ENCODE results near the gene RTRAF. TPM values are rescaled to one million over a fixed set of nuclear protein-coding genes. Genes with fewer than 3 reads are reported as not detected.

Gene RTRAF
- polyA plus RNA-seq, 1 donor from 2014 or later: 119 TPM

DNA sequence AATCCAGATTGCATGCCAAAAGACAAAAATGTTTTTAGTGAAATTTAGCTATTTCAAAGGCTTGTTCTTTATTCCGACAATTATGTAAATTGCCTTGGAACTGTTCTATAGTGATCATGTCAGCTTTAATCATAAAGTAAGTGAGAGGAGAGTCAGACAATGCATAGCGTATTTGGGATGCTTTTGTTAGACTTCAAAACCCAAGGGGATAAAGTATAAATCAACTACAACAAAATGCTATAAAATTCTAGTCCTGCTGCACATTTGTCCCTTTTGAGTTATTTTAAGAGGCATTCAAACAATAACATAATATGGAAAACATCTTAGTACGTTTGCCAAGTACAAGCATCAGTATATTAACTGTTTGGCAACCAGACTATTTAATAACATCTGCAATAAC, 11.3 kb downstream of the RTRAF start:
- Histone ChIP-seq H3F3A (ENCODE audit: insufficient read depth, low read length, poor library complexity, severe bottlenecking) (no peaks in the 10 kb centered on the region), H3K4me2 (ENCODE audit: low read length) (no peak overlapping the region), H3K27ac (ENCODE audit: low read length) (no peak overlapping the region), H3K27me3 (ENCODE audit: insufficient read depth, low read depth, low read length) (no peaks in the 10 kb centered on the region), H2AFZ (ENCODE audit: low read depth, low read length) (no peak overlapping the region), H3K4me3 (ENCODE audit: low read length) (no peak overlapping the region), H3K36me3 (ENCODE audit: insufficient read depth, low read length) (peaks cover 8% of the 10 kb centered on the region), H4K20me1 (ENCODE audit: insufficient read depth) (no peaks in the 10 kb centered on the region), H3K9me3 (ENCODE audit: low read length) (no peaks in the 10 kb centered on the region), H3K9ac (ENCODE audit: low read length) (no peak overlapping the region), H3K9me2 (ENCODE audit: insufficient read depth, low read length) (no peaks in the 10 kb centered on the region), H3K79me2 (replicated peaks; ENCODE audit: insufficient read depth, low read length) (peaks cover 16% of the 10 kb centered on the region)
- TF ChIP-seq RAD21 (conservative IDR thresholded peaks at IDR 0.05) (no peak), MXI1 (conservative IDR thresholded peaks at IDR 0.05; ENCODE audit: poor library complexity, severe bottlenecking) (no peak), EP300 (conservative IDR thresholded peaks at IDR 0.05; ENCODE audit: poor library complexity, severe bottlenecking) (no peak), SMC3 (conservative IDR thresholded peaks at IDR 0.05; ENCODE audit: poor library complexity) (no peak), POLR2AphosphoS5 (IDR thresholded peaks at IDR 0.05) (no peak), TAF1 (IDR thresholded peaks at IDR 0.05; ENCODE audit: low read depth) (no peak), EZH2 (IDR thresholded peaks at IDR 0.05; ENCODE audit: borderline replicate concordance, insufficient read depth, low read length, poor library complexity, severe bottlenecking) (no peak)
- TF ChIP-seq, protein P1, sequence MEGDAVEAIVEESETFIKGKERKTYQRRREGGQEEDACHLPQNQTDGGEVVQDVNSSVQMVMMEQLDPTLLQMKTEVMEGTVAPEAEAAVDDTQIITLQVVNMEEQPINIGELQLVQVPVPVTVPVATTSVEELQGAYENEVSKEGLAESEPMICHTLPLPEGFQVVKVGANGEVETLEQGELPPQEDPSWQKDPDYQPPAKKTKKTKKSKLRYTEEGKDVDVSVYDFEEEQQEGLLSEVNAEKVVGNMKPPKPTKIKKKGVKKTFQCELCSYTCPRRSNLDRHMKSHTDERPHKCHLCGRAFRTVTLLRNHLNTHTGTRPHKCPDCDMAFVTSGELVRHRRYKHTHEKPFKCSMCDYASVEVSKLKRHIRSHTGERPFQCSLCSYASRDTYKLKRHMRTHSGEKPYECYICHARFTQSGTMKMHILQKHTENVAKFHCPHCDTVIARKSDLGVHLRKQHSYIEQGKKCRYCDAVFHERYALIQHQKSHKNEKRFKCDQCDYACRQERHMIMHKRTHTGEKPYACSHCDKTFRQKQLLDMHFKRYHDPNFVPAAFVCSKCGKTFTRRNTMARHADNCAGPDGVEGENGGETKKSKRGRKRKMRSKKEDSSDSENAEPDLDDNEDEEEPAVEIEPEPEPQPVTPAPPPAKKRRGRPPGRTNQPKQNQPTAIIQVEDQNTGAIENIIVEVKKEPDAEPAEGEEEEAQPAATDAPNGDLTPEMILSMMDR (IDR thresholded peaks at IDR 0.05; ENCODE audit: poor library complexity, severe bottlenecking): no peak
- TF ChIP-seq, protein P2, sequence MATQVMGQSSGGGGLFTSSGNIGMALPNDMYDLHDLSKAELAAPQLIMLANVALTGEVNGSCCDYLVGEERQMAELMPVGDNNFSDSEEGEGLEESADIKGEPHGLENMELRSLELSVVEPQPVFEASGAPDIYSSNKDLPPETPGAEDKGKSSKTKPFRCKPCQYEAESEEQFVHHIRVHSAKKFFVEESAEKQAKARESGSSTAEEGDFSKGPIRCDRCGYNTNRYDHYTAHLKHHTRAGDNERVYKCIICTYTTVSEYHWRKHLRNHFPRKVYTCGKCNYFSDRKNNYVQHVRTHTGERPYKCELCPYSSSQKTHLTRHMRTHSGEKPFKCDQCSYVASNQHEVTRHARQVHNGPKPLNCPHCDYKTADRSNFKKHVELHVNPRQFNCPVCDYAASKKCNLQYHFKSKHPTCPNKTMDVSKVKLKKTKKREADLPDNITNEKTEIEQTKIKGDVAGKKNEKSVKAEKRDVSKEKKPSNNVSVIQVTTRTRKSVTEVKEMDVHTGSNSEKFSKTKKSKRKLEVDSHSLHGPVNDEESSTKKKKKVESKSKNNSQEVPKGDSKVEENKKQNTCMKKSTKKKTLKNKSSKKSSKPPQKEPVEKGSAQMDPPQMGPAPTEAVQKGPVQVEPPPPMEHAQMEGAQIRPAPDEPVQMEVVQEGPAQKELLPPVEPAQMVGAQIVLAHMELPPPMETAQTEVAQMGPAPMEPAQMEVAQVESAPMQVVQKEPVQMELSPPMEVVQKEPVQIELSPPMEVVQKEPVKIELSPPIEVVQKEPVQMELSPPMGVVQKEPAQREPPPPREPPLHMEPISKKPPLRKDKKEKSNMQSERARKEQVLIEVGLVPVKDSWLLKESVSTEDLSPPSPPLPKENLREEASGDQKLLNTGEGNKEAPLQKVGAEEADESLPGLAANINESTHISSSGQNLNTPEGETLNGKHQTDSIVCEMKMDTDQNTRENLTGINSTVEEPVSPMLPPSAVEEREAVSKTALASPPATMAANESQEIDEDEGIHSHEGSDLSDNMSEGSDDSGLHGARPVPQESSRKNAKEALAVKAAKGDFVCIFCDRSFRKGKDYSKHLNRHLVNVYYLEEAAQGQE (IDR thresholded peaks at IDR 0.05; ENCODE audit: borderline replicate concordance): no peak

DNA sequence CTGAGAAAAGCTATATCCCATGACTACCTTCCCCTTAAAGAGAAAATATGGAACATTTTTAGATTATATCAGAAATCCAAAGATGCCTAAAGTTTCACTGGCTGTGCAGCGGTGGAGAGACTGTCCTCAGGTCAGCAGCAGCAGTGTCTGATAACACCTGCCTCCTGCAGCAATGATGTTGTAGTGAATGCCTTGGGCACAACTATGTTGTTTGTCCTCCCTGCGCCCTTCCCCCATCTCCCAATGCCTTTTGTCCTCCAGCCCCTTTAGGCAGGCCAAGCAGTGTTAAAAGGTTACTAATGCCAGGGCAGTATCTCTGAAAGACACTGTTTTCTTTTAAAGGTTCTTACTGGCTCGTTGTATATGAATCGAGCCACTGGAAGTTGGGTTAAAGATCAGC, 13.2 kb downstream of the RTRAF start:
- Histone ChIP-seq H4K20me1 (ENCODE audit: insufficient read depth) (no peaks in the 10 kb centered on the region), H3K79me2 (replicated peaks; ENCODE audit: insufficient read depth, low read length) (peaks cover 6% of the 10 kb centered on the region), H3K9me3 (ENCODE audit: low read length) (no peaks in the 10 kb centered on the region), H3F3A (ENCODE audit: insufficient read depth, low read length, poor library complexity, severe bottlenecking) (no peaks in the 10 kb centered on the region), H3K27ac (ENCODE audit: low read length) (no peak overlapping the region), H3K4me3 (ENCODE audit: low read length) (no peak overlapping the region), H3K9ac (ENCODE audit: low read length) (no peak overlapping the region), H2AFZ (ENCODE audit: low read depth, low read length) (no peak overlapping the region), H3K4me2 (ENCODE audit: low read length) (no peak overlapping the region), H3K27me3 (ENCODE audit: insufficient read depth, low read depth, low read length) (no peaks in the 10 kb centered on the region), H3K36me3 (ENCODE audit: insufficient read depth, low read length) (peaks cover 12% of the 10 kb centered on the region), H3K9me2 (ENCODE audit: insufficient read depth, low read length) (no peaks in the 10 kb centered on the region)
- TF ChIP-seq RAD21 (conservative IDR thresholded peaks at IDR 0.05) (no peak), SMC3 (conservative IDR thresholded peaks at IDR 0.05; ENCODE audit: poor library complexity) (no peak), MXI1 (conservative IDR thresholded peaks at IDR 0.05; ENCODE audit: poor library complexity, severe bottlenecking) (no peak), POLR2AphosphoS5 (IDR thresholded peaks at IDR 0.05) (no peak), EP300 (conservative IDR thresholded peaks at IDR 0.05; ENCODE audit: poor library complexity, severe bottlenecking) (no peak), TAF1 (IDR thresholded peaks at IDR 0.05; ENCODE audit: low read depth) (no peak), EZH2 (IDR thresholded peaks at IDR 0.05; ENCODE audit: borderline replicate concordance, insufficient read depth, low read length, poor library complexity, severe bottlenecking) (no peak)
- TF ChIP-seq, protein P2 (IDR thresholded peaks at IDR 0.05; ENCODE audit: borderline replicate concordance): no peak
- TF ChIP-seq, protein P1 (IDR thresholded peaks at IDR 0.05; ENCODE audit: poor library complexity, severe bottlenecking): no peak

All from neural cell (in vitro differentiated cells).